NCI-H2196 (cell line): ENCODE data around the gene SNCAIP.

Source experiments
- DNase-seq: peaks from one replicate; lab custom pipeline; 2025; ENCODE audit not compliant: unreplicated experiment; lab: John Stamatoyannopoulos, UW

The SNCAIP gene

GRCh38 chr5:122311961-122312590 is at the start of gene SNCAIP:
SNCAIP (plus strand) TSS chr5:122312237; CDS start chr5:122391135, 78,898 bp downstream.
- no peak for DNase-seq

GRCh38 chr5:122263352-122264030 is 48.5 kb upstream of the SNCAIP start:
- no peak for DNase-seq

GRCh38 chr5:122264610-122265009 is 47.4 kb upstream of the SNCAIP start:
- DNase-seq: no peak

GRCh38 chr5:122267185-122267584 is 44.9 kb upstream of the SNCAIP start:
- no peak for DNase-seq

- DNase-seq: no peak
Observed at GRCh38 chr5:122273696-122274095, 38.3 kb upstream of the SNCAIP start.

- no peak for DNase-seq
Observed at GRCh38 chr5:122283592-122283991, 28.4 kb upstream of the SNCAIP start.

GRCh38 chr5:122286541-122286940 is 25.5 kb upstream of the SNCAIP start:
- DNase-seq: no peak

GRCh38 chr5:122287101-122287500 is 24.9 kb upstream of the SNCAIP start:
- DNase-seq: no peak

GRCh38 chr5:122291000-122291901 is 20.8 kb upstream of the SNCAIP start:
- no peak for DNase-seq

- DNase-seq: no peak
Observed at GRCh38 chr5:122292332-122292731, 19.7 kb upstream of the SNCAIP start.

GRCh38 chr5:122295138-122295537 is 16.9 kb upstream of the SNCAIP start:
- DNase-seq: no peak

- DNase-seq: no peak
Observed at GRCh38 chr5:122296871-122297270, 15.2 kb upstream of the SNCAIP start.

GRCh38 chr5:122297587-122298298 is 14.3 kb upstream of the SNCAIP start:
- DNase-seq: no peak

- DNase-seq: no peak
Observed at GRCh38 chr5:122300374-122300773, 11.7 kb upstream of the SNCAIP start.

GRCh38 chr5:122301016-122301415 is 11.0 kb upstream of the SNCAIP start:
- DNase-seq: no peak

- DNase-seq: no peak
Observed at GRCh38 chr5:122304471-122305215, 7.4 kb upstream of the SNCAIP start.

GRCh38 chr5:122306461-122306860 is 5.6 kb upstream of the SNCAIP start:
- no peak for DNase-seq

- no peak for DNase-seq
Observed at GRCh38 chr5:122310889-122311288, 1.1 kb upstream of the SNCAIP start.

GRCh38 chr5:122311497-122311960 is 508 bp upstream of the SNCAIP start:
- DNase-seq: no peak
